Esophagus squamous epithelium (tissue), 4 donors: Measurements from ENCODE around the gene LAMA3.

ENCODE experiments used
- CTCF ChIP-seq, 6 experiments: fragments of 450-650 bp in 4 of 6; fragments of 200-600 bp in 2 of 6; sonication (generic) in 2 of 6; IDR thresholded peaks; one replicate each; pipeline ENCODE4 v1.5.1; 2016 to 2019; ENCODE audit warnings: antibody characterized with exemption in 6 of 6, mild to moderate bottlenecking in 4 of 6, moderate library complexity in 4 of 6
- POLR2A ChIP-seq, 4 donors: fragments of 450-650 bp; IDR thresholded peaks; one replicate each; pipeline ENCODE4 v1.6.1; 2017; ENCODE audit warnings: antibody characterized with exemption in 4 of 4, mild to moderate bottlenecking in 4 of 4, moderate library complexity in 3 of 4

DNA sequence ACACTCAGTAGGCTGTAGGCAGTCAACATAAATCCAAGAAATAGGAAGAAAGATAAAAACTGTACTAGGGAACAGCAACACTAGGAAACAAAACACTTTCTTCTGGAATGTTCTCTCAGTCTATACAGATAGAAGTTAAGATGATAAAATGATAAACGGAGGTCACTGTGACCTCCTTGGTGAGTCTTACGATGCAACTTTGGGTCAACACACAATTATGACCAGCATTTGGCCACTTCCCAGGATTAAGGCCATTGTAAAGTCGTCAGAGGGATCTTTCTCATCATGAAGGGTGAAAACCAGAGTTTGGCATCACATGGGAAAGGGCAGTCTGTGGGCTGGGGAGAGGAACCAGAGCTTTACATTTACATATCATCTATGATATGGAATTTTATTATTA is 33.4 kb downstream of the LAMA3 start:
- no peak for TF ChIP-seq POLR2A (IDR thresholded peaks at IDR 0.05)
- no peak for TF ChIP-seq CTCF (IDR thresholded peaks at IDR 0.05)
